ENCODE results near the gene RECQL5.

RECQL5 gene

DNA sequence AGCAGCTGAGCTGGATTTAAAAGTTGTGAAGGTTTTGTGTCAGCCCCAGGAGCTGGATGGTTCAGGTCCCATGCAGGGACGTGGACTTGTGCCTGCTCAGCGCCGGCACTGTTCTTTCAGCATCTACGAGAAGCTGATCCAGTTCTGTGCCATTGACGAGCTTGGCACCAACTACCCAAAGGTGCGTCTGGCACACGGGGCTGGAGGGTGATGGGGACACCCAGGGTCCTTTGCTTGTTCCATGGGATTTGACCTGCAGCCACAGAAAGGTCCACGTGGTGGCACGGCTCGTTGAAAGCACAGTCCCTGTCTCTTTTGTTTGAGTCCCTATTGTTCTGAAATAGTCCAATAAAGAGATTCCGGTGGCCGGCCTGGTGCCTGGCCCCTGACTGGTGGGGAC is 36.2 kb upstream of the RECQL5 start:
- no peak overlapping the region for H3K4me3 ChIP-seq (ENCODE audit: low read length)
- TF ChIP-seq, protein P1, sequence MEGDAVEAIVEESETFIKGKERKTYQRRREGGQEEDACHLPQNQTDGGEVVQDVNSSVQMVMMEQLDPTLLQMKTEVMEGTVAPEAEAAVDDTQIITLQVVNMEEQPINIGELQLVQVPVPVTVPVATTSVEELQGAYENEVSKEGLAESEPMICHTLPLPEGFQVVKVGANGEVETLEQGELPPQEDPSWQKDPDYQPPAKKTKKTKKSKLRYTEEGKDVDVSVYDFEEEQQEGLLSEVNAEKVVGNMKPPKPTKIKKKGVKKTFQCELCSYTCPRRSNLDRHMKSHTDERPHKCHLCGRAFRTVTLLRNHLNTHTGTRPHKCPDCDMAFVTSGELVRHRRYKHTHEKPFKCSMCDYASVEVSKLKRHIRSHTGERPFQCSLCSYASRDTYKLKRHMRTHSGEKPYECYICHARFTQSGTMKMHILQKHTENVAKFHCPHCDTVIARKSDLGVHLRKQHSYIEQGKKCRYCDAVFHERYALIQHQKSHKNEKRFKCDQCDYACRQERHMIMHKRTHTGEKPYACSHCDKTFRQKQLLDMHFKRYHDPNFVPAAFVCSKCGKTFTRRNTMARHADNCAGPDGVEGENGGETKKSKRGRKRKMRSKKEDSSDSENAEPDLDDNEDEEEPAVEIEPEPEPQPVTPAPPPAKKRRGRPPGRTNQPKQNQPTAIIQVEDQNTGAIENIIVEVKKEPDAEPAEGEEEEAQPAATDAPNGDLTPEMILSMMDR (conservative IDR thresholded peaks at IDR 0.05; ENCODE audit: low read depth, low read length): no peak
- DNase-seq (ENCODE audit: low read depth): no peak

DNA sequence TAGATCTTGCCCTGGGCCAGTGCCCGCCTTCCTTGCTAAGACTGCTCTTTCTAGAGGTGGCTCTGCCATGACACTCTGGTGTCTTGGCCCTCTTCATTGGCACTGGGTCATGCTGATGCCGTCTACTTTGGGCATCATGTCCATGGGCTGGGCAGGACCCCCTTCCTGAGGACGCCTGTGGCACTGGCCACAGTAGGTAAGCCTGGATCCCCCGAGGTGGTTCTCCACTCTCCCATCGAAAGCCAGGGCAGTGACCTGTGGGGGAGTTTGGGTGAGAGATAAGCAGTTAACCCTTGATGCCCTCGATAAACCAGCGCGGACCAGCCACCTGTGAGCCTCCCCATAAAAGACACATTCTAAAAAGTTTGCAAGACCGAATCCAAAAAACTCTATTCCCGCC is 34.3 kb upstream of the RECQL5 start:
- DNase-seq (ENCODE audit: low read depth): no peak
- no peak overlapping the region for H3K4me3 ChIP-seq (ENCODE audit: low read length)
- TF ChIP-seq, protein P1 (conservative IDR thresholded peaks at IDR 0.05; ENCODE audit: low read depth, low read length): no peak

DNA sequence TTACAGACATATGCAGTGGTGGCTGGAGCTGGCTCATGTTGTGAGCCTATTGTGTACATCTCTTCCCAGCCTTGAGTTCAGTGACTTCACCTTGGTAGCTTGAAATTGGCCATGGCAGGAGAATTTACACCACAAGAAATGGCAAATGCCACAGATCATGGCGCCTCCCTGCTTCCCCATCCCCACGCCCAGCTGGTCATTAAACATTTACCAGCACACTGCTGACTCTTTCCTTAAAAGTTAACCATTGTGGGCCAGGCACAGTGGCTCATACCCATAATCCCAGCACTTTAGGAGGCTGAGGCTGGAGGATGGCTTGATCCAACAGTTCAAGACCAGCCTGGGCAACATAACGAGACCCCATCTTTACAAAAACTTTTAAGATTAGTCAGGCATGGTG is 31.7 kb upstream of the RECQL5 start:
- DNase-seq (ENCODE audit: low read depth): no peak
- no peak overlapping the region for H3K4me3 ChIP-seq (ENCODE audit: low read length)
- TF ChIP-seq, protein P1 (conservative IDR thresholded peaks at IDR 0.05; ENCODE audit: low read depth, low read length): no peak

DNA sequence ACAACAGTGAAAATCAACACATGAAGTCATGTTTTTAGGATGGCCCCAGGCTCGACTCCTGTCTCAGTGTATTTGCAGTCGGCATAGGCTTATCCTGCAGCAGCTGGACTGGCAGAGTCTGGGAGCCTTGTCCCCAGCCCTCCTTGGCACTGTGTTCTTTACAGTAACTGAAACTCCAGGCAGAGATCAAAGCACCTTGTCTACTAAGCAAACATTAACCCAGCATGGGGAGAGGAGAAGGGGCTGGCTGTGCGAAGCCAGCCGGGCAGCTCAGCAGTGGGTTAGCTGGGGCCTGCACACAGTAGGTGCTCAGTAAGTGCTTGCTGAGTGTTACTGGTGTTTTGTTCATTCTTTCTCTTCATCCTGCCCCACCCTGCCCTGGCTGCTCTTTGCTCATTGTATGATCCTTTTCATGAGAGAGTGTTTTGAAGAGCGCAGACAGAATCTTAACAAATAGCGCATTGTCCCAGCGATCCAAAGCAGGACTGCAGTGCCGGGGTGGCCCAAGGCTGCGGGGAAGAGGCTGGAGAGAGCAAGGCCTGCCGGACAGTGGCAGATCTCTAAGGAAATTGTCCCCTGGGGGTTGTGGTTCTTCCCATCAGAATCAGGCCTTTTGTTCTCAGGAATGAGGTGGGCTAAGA is 30.8 kb upstream of the RECQL5 start:
- DNase-seq (ENCODE audit: low read depth): no peak
- TF ChIP-seq, protein P1 (conservative IDR thresholded peaks at IDR 0.05; ENCODE audit: low read depth, low read length): no peak
- H3K4me3 ChIP-seq (ENCODE audit: low read length): no peak overlapping the region

DNA sequence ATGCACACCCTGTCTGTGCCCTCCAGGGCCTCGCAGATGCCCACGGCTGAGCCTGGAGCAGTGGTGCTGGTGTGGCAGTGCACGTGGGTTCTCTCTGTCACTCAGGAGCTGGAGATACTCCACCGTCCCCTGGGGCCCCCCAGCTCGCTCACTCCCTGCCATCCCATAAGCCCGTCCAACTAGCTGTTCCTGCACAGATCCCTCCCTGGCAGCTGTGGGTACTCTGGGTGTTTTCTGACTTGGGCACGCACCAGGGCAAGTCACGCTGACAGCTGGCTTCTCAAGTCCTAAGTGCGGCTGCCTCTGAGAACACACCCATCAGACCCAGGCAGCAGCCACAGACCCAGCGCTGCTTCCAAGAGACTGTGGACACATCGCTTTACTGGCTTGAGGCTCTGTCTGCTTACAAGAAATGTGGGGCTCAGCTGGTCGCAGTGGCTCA is 28.9 kb upstream of the RECQL5 start:
- TF ChIP-seq, protein P1 (conservative IDR thresholded peaks at IDR 0.05; ENCODE audit: low read depth, low read length): no peak
- H3K4me3 ChIP-seq (ENCODE audit: low read length): no peak overlapping the region
- no peak for DNase-seq (ENCODE audit: low read depth)

DNA sequence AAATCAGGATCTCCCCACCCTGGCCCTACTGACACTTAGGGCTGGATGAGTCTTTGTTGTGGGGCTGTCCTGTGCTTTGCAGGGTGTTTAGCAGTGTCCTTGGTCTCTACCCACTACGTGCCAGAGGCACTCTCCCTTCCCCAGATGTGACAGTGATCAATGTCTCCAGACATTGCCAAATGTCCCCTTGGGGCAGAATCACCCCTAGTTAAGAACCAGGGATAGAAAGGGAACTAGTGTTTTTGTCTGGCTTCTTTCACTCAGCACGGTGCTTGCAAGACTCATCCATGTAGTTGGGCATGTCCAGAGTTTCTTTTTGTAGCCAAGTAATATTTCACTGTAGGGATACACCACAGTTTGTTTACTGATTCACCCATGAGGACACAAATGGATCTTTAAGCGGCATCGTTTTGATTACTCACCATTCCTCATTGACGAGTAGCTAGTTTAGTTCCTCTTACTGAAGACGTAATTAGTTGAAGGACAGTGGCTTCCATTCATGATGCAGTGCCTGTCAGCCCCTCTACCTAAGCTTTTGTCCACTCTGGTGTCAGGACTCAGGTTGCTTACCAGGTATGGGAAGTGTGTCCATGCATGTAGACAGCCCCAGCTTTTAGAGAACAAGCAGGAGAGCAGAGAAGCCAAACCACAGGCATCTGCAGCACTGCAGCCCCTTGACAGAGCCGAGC is 28.3 kb upstream of the RECQL5 start:
- DNase-seq (ENCODE audit: low read depth): no peak
- TF ChIP-seq, protein P1 (conservative IDR thresholded peaks at IDR 0.05; ENCODE audit: low read depth, low read length): no peak
- no peak overlapping the region for H3K4me3 ChIP-seq (ENCODE audit: low read length)

DNA sequence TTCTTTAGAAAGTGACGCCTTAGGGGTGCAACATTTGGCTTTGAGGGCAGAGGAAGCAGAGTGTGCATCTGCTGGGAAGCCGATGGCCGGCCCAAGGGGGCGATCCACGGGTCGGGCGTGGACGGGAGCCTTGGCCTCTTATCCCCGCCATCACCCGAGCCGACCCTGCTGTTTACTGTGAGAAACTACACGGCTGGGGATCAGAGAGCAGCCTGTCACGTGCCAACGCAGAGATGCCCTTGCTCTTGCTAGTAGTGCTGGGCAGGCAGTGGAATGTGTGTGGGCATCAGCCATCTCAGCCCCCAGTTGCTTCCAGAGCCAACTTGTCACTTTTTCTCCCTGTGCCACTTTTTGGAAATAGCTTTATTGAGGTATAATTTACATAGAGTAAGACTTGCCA is 27.6 kb upstream of the RECQL5 start:
- DNase-seq (ENCODE audit: low read depth): no peak
- no peak overlapping the region for H3K4me3 ChIP-seq (ENCODE audit: low read length)
- TF ChIP-seq, protein P1 (conservative IDR thresholded peaks at IDR 0.05; ENCODE audit: low read depth, low read length): no peak
